Left lung (tissue), 10 donors: ENCODE results near the gene NPC1. TPM values are rescaled to one million over a fixed set of nuclear protein-coding genes. Genes with fewer than 3 reads are reported as not detected.
"Not testable (repeated sequence)": the region's sequence is repeated elsewhere in the genome, so short reads cannot be mapped to it uniquely, and the experiment has no call there.

Experiments used
- ATAC-seq: fragments of 200-7000 bp; cut with Tn5 transposase; one replicate; pipeline ENCODE4 v1.9.1; 2020; ENCODE audit warnings: moderate library complexity
- DNase-seq, 4 donors: peaks; one replicate each; pipeline ENCODE4 v3.0.0-alpha.2; 2013 to 2020
- H3K27ac ChIP-seq, 2 donors: fragments of 200-600 bp; sonication (generic) in 1 of 2; one replicate each; pipeline versions ENCODE4 v1.5.0 to v1.8.0; 2020 to 2021
- H3K27me3 ChIP-seq, 2 donors: fragments of 200-600 bp; sonication (generic) in 1 of 2; one replicate each; pipeline versions ENCODE4 v1.5.0 to v1.8.0; 2020 to 2021
- H3K36me3 ChIP-seq, 2 donors: fragments of 200-600 bp; sonication (generic) in 1 of 2; one replicate each; pipeline versions ENCODE4 v1.5.0 to v1.8.0; 2020 to 2021
- H3K4me1 ChIP-seq, 2 donors: fragments of 200-600 bp; one replicate each; pipeline ENCODE4 v1.8.0; 2021
- H3K4me3 ChIP-seq, 2 donors: fragments of 200-600 bp; sonication (generic) in 1 of 2; one replicate each; pipeline versions ENCODE4 v1.5.0 to v1.8.0; 2020 to 2021; ENCODE audit warnings: mild to moderate bottlenecking in 1 of 2
- H3K9me3 ChIP-seq, 2 donors: fragments of 200-600 bp; sonication (generic) in 1 of 2; one replicate each; pipeline versions ENCODE4 v1.5.0 to v1.8.0; 2020 to 2021
- intact Hi-C, 2 donors: fragments of 100-400 bp; cut with DNase I; formaldehyde crosslinking; loops; one replicate each; pipeline versions ENCODE4 v1.11.2 to v1.14.2; 2022
- polyA plus RNA-seq, 6 donors: library from polyadenylated mRNA; unstranded; fragments of 120-200 nt; gene quantifications; one replicate each; pipeline ENCODE4 v1.2.1, GENCODE V29; 2013; ENCODE audit not compliant: insufficient read length in 6 of 6
- total RNA-seq, 2 donors: library from RNA; stranded (reverse); fragmentation: NEBNext Ultra II Directional; extraction: Animal tissue kit (Norgen Biotek cat#: 25700); gene quantifications; one replicate each; pipeline ENCODE4 v1.2.1, GENCODE V29; 2021
- TF ChIP-seq, protein P1 (sequence below), 2 donors: fragments of 200-600 bp; sonication (generic) in 1 of 2; IDR thresholded peaks; one replicate each; pipeline versions ENCODE4 v1.5.0 to v1.8.0; 2021; ENCODE audit warnings: antibody characterized with exemption in 2 of 2
- donor health status: DM: no; HTN: yes; CAD: no.
- donor health status: DM: no; HTN: no; CAD: no.

The NPC1 gene
- total and polyA plus RNA-seq, 8 donors: 23.9 to 138 (median 27.4) TPM

DNA sequence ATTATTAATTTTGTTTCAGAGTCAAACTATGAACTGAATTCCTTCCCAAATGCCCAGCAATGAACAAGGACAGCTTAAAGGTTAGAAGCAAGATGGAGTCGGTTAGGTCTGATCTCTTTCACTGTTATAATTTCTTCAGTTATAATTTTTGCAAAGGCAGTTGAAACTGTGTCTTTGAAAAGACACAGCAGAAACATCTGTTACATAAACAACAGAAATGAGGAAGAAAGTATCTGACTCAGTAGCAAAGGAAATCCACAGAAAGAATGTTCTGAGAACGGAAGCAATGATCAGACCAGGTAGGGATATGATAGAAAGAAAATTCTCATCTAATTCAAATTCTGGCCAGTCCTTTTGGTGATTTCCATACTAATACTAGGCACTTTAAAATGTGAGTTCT lies 88.2 kb downstream of the NPC1 start:
- DNase-seq (no peak), ATAC-seq (no peak)
- no peaks in the 10 kb centered on the region for H3K9me3 ChIP-seq
- H3K36me3 ChIP-seq: no peaks in the 10 kb centered on the region
- intact Hi-C loops: no loop called here
- TF ChIP-seq, protein P1, sequence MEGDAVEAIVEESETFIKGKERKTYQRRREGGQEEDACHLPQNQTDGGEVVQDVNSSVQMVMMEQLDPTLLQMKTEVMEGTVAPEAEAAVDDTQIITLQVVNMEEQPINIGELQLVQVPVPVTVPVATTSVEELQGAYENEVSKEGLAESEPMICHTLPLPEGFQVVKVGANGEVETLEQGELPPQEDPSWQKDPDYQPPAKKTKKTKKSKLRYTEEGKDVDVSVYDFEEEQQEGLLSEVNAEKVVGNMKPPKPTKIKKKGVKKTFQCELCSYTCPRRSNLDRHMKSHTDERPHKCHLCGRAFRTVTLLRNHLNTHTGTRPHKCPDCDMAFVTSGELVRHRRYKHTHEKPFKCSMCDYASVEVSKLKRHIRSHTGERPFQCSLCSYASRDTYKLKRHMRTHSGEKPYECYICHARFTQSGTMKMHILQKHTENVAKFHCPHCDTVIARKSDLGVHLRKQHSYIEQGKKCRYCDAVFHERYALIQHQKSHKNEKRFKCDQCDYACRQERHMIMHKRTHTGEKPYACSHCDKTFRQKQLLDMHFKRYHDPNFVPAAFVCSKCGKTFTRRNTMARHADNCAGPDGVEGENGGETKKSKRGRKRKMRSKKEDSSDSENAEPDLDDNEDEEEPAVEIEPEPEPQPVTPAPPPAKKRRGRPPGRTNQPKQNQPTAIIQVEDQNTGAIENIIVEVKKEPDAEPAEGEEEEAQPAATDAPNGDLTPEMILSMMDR (IDR thresholded peaks at IDR 0.05): no peak
- peaks cover 5 to 34% of the 10 kb centered on the region in 2 donors for H3K4me1 ChIP-seq
- no peak overlapping the region for H3K4me3 ChIP-seq
- no peaks in the 10 kb centered on the region for H3K27me3 ChIP-seq
- H3K27ac ChIP-seq: peak overlapping the region in 1 of 2 donors; percentile 51

DNA sequence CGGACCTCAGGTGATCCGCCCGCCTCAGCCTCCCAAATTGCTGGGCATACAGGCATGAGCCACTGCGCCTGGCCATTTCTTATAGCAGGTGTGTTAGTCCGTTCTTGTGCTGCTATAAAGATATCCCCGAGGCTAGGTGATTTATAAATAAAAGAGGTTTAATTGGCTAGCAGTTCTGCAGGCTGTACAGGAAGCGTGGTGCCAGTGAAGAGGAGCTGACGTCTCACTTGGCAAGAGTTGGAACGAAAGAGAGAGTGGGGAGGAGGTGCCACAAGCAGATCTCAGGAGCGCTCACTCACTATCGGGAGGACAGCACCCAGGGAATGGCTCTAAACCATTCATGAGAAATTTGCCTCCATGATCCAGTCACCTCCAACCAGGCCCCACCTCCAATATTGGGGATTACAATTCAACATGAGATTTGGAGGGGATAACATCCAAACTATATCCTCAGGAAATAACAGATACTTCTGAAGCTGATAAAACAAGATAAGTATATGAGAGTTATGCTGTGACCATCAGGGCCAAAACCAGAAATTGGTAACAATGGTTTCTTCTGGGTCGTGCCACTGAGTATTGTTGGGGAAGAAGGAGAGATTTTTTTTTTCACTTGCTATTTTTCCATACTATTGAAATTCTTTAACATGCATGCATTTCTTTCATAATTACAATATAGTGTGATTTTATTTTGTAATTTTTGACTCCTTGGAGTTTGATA lies 90.4 kb downstream of the NPC1 start:
- Histone ChIP-seq H3K36me3 (no peaks in the 10 kb centered on the region), H3K27me3 (no peaks in the 10 kb centered on the region), H3K4me3 (no peak overlapping the region), H3K4me1 (peaks cover 0 to 24% of the 10 kb centered on the region in 2 donors), H3K27ac (no peak overlapping the region), H3K9me3 (no peaks in the 10 kb centered on the region)
- intact Hi-C loops: no loop called here
- TF ChIP-seq, protein P1 (IDR thresholded peaks at IDR 0.05): no peak
- DNase-seq (peak in 1 of 4 donors; percentile 49), ATAC-seq (peak; percentile 81)

DNA sequence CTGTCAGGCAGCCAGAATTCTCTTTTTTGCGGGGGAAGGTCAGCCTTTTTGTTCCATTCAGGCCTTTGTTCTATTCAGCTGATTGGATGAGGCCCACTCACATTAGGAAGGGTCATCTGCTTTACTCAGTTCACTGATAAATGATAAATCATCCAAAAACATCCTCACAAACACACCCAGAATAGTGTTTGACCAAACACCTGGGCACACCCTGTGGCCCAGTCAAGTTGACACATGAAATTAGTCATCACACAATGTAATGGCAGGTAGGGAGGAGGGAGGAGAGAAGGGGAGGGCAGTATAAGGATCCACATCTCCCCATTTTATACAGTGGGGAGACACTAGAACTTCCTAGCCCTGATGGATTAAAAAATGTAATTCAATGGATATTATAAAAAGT lies 91.3 kb downstream of the NPC1 start:
- Histone ChIP-seq H3K27ac (no peak overlapping the region), H3K4me3 (no peak overlapping the region), H3K4me1 (peaks cover 0 to 24% of the 10 kb centered on the region in 2 donors), H3K27me3 (no peaks in the 10 kb centered on the region), H3K9me3 (no peaks in the 10 kb centered on the region), H3K36me3 (no peaks in the 10 kb centered on the region)
- peak; percentile 57 for ATAC-seq
- intact Hi-C loops: no loop called here
- TF ChIP-seq, protein P1 (IDR thresholded peaks at IDR 0.05): no peak
- no peak for DNase-seq

DNA sequence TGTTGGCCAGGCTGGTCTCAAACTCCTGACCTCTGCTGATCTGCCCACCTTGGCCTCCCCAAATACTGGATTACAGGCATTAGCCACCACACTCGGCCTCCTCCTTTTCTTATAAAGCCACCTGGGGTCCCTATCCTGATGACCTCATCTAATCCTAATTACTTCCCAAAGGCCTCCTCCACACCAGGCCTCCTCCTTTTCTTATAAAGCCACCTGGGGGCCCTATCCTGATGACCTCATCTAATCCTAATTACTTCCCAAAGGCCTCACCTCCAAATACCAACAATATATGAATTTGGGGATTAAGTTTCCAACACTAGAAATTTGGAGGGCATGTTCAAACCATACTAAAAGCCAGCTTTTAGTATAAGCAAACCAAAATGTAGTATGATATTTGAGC lies 92.7 kb downstream of the NPC1 start:
- Histone ChIP-seq H3K27ac (no peak overlapping the region), H3K4me1 (peaks cover 0 to 11% of the 10 kb centered on the region in 2 donors), H3K27me3 (no peaks in the 10 kb centered on the region), H3K36me3 (no peaks in the 10 kb centered on the region), H3K4me3 (no peak overlapping the region), H3K9me3 (no peaks in the 10 kb centered on the region)
- TF ChIP-seq, protein P1 (IDR thresholded peaks at IDR 0.05): no peak
- ATAC-seq: no peak
- intact Hi-C loops: no loop called here
- no peak for DNase-seq

DNA sequence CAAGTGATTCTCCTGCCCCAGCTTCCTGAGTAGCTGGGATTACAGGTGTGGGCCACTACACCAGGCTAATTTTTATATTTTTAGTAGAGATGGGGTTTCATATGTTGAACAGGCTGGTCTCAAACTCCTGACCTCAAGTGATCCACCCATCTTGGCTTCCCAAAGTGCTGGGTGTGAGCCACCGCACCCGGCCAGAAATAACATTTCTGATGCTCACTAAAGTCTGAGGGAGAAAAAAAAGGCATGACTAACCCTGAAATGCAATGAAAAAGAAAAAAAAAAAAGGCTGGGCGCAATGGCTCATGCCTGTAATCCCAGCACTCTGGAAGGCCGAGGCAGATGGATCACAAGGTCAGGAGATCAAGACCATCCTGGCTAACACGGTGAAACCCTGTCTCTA lies 96.7 kb downstream of the NPC1 start:
- DNase-seq, H3K9me3 ChIP-seq, H3K27ac ChIP-seq, H3K27me3 ChIP-seq, H3K4me3 ChIP-seq, ATAC-seq, H3K36me3 ChIP-seq, intact Hi-C loops: not testable (repeated sequence)
- H3K4me1 ChIP-seq: peaks cover 0 to 14% of the 10 kb centered on the region in 2 donors
